Subcutaneous adipose tissue (tissue), 4 donors: ENCODE data around the gene PIH1D2. TPM values are rescaled to one million over a fixed set of nuclear protein-coding genes. Genes with fewer than 3 reads are reported as not detected.

ENCODE experiments used
- total RNA-seq, 4 donors: library from RNA; depleted of rRNA; stranded (reverse); fragments of >200 nt; gene quantifications; one replicate each; pipeline ENCODE4 v1.1.0, GENCODE V29; 2016
- TF ChIP-seq, protein P1 (sequence below): fragments of 450-650 bp; IDR thresholded peaks from one replicate; pipeline ENCODE4 v1.5.1; 2016; ENCODE audit warnings: low read depth, mild to moderate bottlenecking, control low read depth, antibody characterized with exemption, moderate library complexity

Gene PIH1D2, protein sequence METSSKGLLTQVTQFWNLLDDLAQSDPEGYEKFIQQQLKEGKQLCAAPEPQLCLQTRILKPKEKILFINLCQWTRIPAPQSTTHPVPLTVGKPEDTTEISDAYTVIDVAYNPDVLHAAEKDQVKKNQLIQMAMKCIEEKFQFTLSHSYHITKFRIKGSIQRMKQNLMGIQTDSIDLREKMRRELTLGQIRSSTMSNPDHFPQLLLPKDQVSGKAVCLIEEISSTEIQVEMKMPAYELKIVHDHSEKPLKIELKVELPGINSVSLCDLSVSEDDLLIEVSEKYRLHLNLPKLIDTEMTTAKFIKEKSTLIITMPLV
- total RNA-seq = 10 to 100 TPM in 1 of 4 donors, 1 to 10 TPM in 3; 1.3 to 10.4 (median 3.3) TPM

DNA sequence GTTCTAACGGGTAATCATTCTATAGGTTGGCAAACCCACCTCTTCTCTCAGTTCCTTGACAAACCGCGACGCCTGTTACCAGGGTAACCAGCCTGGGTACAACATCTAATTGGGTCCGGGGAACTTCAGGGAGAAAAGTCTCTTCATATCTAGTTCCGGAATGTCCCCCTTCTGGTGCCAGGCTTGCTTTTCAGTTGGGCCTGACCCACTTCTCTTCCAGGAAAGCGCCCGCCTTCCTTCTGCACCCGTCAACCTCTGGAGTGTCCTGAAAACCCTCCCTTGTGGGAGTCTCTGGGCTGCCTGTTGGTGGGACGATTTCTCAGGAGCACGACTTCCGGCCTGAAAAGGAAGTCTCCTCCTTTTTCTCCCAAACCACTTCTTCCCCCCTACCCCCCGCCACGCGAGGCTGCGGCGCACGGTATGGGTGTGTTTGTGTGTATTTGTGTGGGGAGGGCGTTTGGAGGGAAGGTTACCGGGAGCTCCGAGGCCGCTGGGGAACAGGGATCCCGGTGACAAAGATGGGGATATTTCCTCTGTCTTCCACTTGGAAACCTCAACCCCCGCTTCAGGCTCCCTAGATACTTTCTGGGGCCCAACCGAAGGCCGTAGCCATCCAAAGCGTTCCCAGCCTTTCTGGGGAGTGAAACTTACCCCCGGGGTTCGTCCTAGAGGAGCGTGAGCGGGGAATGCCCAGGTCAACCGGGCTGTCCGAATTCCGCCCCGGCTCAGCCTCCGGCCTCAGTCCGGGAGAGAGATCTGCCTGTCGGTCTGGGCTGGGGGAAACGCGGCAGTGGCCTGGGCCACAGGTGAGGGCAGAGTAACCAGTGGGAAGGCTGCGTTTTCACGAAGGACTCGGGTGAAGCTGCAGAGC is at the start of gene PIH1D2, which contains the start of gene NKAPD1:
Gene PIH1D2 (minus strand): TSS at position 77 of the 871 bp plus-strand sequence. CDS start 843 bp downstream, outside the sequence.
Gene NKAPD1 (plus strand): TSS at position 359 of the 871 bp plus-strand sequence. CDS start 1,276 bp downstream, outside the sequence.
- TF ChIP-seq, protein P1, sequence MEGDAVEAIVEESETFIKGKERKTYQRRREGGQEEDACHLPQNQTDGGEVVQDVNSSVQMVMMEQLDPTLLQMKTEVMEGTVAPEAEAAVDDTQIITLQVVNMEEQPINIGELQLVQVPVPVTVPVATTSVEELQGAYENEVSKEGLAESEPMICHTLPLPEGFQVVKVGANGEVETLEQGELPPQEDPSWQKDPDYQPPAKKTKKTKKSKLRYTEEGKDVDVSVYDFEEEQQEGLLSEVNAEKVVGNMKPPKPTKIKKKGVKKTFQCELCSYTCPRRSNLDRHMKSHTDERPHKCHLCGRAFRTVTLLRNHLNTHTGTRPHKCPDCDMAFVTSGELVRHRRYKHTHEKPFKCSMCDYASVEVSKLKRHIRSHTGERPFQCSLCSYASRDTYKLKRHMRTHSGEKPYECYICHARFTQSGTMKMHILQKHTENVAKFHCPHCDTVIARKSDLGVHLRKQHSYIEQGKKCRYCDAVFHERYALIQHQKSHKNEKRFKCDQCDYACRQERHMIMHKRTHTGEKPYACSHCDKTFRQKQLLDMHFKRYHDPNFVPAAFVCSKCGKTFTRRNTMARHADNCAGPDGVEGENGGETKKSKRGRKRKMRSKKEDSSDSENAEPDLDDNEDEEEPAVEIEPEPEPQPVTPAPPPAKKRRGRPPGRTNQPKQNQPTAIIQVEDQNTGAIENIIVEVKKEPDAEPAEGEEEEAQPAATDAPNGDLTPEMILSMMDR = no peak

DNA sequence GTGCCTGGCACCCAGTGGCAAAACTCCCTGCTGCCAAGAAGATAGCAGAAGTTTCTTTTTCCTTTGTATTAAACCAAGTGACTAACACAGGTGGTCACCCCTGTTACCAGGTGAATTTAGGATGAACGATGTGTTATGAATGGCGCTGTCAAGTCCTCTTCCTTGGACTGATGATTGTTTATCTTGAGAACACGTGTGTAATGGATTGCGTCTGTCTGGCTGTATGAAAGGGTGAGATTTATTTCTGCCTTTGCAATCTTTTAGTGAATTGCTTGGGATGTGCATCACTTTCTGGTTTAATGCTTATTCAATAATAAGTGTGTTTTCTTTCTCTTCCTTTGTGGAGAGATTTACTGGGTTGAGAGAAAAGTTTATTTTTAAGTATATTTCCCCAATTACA is 49.3 kb upstream of the PIH1D2 start:
- TF ChIP-seq, protein P1 = no peak

DNA sequence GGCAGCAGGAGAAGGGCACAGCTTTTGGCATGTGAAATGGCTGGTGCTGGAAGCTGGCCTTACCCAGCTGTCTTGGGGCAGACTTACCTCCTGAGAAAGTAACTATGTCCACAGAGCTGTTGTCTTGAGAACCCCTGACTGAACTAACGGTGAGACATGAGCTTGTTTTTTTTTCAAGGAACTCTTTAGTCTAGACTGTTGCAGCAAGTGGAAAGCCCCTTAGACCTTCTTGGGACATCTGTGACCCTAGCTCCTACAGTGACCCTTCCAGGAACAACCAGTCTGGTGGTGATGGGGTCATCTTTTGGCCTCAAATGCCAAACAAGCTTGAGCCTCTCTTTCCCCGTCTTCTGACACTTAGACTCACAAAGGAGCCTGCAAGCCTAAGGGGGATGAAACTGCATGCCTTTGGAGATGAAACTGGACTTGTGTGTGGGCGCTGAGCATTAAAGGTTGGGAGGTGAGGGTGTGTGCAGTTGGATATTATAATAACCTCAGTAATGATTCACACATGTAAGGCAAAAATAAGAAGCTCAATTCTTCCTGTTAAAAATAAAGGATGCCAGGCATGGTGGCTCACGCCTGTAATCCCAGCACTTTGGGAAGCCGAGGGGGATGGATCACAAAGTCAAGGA is 48.3 kb upstream of the PIH1D2 start:
- TF ChIP-seq, protein P1 = no peak

DNA sequence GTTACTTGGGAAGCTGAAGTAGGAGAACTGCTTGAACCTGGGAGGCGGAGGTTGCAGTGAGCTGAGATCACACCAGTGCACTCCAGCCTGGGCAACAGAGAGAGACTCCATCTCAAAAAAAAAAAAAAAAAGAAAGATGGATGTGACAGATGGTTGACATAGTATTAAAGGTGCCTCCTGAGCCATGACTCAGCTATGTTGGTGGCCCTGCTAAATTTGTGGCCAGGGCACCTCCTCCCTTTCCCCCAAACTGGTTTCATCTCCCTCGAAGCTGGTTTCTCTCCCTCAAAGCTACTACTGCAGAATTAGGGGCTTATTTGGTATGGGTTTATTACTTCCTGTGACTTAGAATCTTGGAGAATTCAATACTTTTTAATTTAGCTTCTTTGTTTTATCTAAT is 44.4 kb upstream of the PIH1D2 start:
- TF ChIP-seq, protein P1 = no peak

DNA sequence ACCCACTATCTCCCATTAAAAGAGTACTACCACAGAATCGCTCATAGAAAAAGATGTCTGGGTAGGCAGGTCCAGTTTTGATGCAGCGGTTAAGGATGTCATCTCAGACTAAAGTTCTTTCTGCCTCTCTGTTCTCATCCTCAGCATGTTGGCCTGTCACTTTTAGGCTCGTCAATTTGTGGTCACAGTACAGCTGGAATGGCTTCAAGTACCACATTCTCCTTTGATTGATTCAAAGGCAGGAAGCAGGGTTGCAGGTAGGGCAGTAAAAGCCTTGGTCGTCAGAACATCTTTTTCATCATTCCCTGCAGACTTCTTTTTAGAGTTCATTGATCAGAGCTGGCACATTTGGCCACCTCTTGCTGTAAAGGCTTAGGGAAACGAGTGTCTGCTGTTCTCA is 41.6 kb upstream of the PIH1D2 start:
- TF ChIP-seq, protein P1 = no peak

DNA sequence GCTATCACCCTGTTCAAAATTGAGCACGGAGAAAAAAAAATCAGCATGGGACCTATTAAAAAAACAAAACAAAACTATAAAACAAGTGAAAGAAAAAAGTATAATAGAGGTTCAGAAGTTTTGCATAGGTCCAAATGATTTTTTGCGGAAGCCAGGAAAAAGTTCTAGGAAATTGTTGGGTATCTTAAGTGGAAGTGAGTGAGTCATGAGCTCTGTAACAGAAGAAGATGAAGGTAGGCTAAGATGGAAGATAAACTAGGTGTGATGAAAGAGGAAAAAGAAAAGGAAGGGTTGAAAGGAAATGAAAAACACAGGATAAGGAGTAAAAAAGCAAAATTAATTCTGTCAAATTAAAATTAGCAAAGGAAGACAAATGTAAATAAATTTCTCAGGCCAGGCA is 40.6 kb upstream of the PIH1D2 start:
- TF ChIP-seq, protein P1 = no peak
